ENCODE results near the gene MKRN1.

Gene MKRN1

DNA sequence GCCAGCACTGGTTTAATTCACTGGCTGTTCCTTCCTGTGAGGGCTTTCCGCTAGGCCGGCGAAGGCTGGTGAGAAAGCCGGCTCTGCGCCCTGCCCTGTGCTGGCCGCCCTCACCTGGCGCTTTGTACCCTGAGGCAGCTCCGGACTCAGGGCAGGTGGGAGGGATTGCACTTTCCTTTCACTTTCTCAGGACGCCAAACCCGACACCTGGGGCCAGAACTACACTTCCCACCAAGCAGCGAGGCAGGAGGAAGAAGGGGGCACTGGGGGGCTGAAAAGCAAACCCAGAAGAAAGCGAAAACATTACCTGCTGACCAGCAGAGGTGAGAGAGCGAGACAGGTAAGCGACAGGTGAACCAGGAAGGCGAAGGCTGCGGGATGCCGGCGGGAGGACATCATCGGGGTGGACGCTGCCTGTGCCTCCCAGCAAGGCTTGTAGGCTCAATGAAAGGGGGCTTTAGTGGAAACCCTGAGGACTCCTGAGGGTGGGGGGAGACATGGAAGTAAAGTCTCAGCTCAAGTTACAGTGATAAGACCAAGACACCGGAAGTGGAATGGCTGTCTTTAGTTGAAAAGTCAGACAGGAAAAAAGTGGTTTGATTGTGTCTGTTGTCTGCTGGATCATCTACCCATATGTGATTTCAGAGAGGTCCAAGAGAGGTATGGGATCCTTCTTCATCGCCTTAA, 75.3 kb downstream of the MKRN1 start, which contains the start of gene RAB19:
RAB19 (plus strand) TSS at position 181 of the 687 bp plus-strand sequence. CDS start 3,589 bp downstream, outside the sequence.
- Mint-ChIP-seq H3K9me3 (no peaks in the 10 kb centered on the region), H3K4me1 (ENCODE audit: low read depth) (peaks cover 33% of the 10 kb centered on the region), H3K36me3 (ENCODE audit: low read depth) (peaks cover 27% of the 10 kb centered on the region), H3K4me3 (peak within 1 kb of the TSS; percentile 93), H3K27ac (peak within 1 kb of the TSS; percentile 96), H3K27me3 (ENCODE audit: low read depth) (no peaks in the 10 kb centered on the region)
- DNase-seq (ENCODE audit: low spot score) = no peak
